ENCODE results near the gene TMEM92.

Gene TMEM92

DNA sequence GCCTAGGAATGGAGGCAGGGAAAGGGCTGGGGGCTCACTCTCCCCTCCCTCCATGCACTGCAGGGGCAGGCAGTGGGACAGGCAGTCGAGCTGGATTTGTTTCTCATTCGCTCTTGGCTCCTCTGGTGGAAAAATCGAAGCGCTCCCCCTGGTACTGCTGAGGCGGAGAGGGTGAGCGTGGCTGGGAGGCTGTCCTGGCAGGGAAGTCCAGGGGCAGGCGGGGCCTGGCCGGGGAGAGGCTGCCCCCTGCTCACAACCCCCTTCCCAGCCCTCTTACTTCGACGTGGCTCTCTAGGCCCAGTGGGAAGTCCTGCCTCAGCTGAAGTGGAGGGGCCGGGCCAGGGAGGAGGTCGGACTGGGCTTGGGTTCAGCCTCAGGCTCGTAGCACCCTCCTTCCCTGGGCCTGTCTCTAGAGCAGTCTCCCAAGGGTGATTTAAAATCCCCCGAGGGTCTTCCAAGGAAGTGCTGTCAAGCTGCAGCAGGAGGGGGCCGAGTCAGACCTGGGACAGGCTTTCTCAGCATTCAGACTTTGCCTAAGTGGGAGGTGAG is 16.5 kb upstream of the TMEM92 start:
- no peak for DNase-seq (ENCODE audit: low spot score)
- H3K4me1 ChIP-seq (ENCODE audit: insufficient read depth, poor library complexity, severe bottlenecking) = no peaks in the 10 kb centered on the region
- no peak overlapping the region for H3K4me3 ChIP-seq (ENCODE audit: severe bottlenecking)
- H3K36me3 ChIP-seq (ENCODE audit: low read depth) = no peaks in the 10 kb centered on the region
- no peaks in the 10 kb centered on the region for H3K9me3 ChIP-seq (ENCODE audit: severe bottlenecking)
- no peak for TF ChIP-seq CTCF (IDR thresholded peaks at IDR 0.05; ENCODE audit: poor library complexity, severe bottlenecking)
- no peak for ATAC-seq (ENCODE audit: low read depth)
- H3K27ac ChIP-seq (ENCODE audit: poor library complexity, severe bottlenecking) = no peak overlapping the region
- H3K27me3 ChIP-seq (ENCODE audit: insufficient read depth, poor library complexity, severe bottlenecking) = no peaks in the 10 kb centered on the region

- Histone ChIP-seq H3K27ac (ENCODE audit: poor library complexity, severe bottlenecking) (no peak overlapping the region), H3K4me1 (ENCODE audit: insufficient read depth, poor library complexity, severe bottlenecking) (no peaks in the 10 kb centered on the region), H3K4me3 (ENCODE audit: severe bottlenecking) (no peak overlapping the region), H3K27me3 (ENCODE audit: insufficient read depth, poor library complexity, severe bottlenecking) (no peaks in the 10 kb centered on the region), H3K36me3 (ENCODE audit: low read depth) (no peaks in the 10 kb centered on the region), H3K9me3 (ENCODE audit: severe bottlenecking) (no peaks in the 10 kb centered on the region)
- no peak for TF ChIP-seq CTCF (IDR thresholded peaks at IDR 0.05; ENCODE audit: poor library complexity, severe bottlenecking)
- peak; percentile 45 for DNase-seq (ENCODE audit: low spot score)
- ATAC-seq (ENCODE audit: low read depth) = no peak
Measured at GRCh38 chr17:50258647-50259476, 15.4 kb upstream of the TMEM92 start.

- H3K4me1 ChIP-seq (ENCODE audit: insufficient read depth, poor library complexity, severe bottlenecking) = no peaks in the 10 kb centered on the region
- H3K9me3 ChIP-seq (ENCODE audit: severe bottlenecking) = no peaks in the 10 kb centered on the region
- H3K27ac ChIP-seq (ENCODE audit: poor library complexity, severe bottlenecking) = no peak overlapping the region
- no peaks in the 10 kb centered on the region for H3K27me3 ChIP-seq (ENCODE audit: insufficient read depth, poor library complexity, severe bottlenecking)
- peak; percentile 54 for DNase-seq (ENCODE audit: low spot score)
- no peak overlapping the region for H3K4me3 ChIP-seq (ENCODE audit: severe bottlenecking)
- no peaks in the 10 kb centered on the region for H3K36me3 ChIP-seq (ENCODE audit: low read depth)
- ATAC-seq (ENCODE audit: low read depth) = no peak
- no peak for TF ChIP-seq CTCF (IDR thresholded peaks at IDR 0.05; ENCODE audit: poor library complexity, severe bottlenecking)
Measured at GRCh38 chr17:50259477-50260324, 14.6 kb upstream of the TMEM92 start.

DNA sequence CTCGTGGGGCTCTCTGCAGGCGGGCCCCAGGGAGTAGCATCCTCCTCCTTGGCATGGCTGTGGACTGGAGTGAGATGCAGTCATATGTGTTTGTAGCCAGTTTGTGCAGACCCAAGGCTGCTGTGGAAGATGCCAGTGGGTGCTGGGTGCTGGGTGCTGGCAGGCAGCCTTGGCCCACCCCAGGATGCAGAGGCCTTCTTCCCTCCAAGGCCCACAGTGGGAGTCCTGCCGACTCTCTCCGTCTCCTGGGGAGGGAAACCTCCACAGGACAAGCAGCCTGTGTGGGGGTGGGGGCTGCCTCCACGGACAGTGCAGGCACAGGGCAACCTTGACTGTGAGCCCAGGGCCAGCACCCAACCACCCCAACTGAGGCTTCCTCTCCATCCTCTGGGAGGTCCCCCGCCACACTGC is 13.8 kb upstream of the TMEM92 start:
- TF ChIP-seq CTCF (IDR thresholded peaks at IDR 0.05; ENCODE audit: poor library complexity, severe bottlenecking) = no peak
- no peak overlapping the region for H3K4me3 ChIP-seq (ENCODE audit: severe bottlenecking)
- no peaks in the 10 kb centered on the region for H3K9me3 ChIP-seq (ENCODE audit: severe bottlenecking)
- H3K27ac ChIP-seq (ENCODE audit: poor library complexity, severe bottlenecking) = no peak overlapping the region
- H3K36me3 ChIP-seq (ENCODE audit: low read depth) = no peaks in the 10 kb centered on the region
- DNase-seq (ENCODE audit: low spot score) (peak; percentile 49), ATAC-seq (ENCODE audit: low read depth) (no peak)
- no peaks in the 10 kb centered on the region for H3K4me1 ChIP-seq (ENCODE audit: insufficient read depth, poor library complexity, severe bottlenecking)
- H3K27me3 ChIP-seq (ENCODE audit: insufficient read depth, poor library complexity, severe bottlenecking) = no peaks in the 10 kb centered on the region

Measured in RWPE2 (cell line).